NCI-H1092 (cell line): ENCODE data around the gene PIK3C2G.
"Not testable (repeated sequence)": the region's sequence is repeated elsewhere in the genome, so short reads cannot be mapped to it uniquely, and the experiment has no call there.

Experiments used
- DNase-seq: peaks from one replicate; lab custom pipeline; 2025; lab: John Stamatoyannopoulos, UW

Gene PIK3C2G, protein sequence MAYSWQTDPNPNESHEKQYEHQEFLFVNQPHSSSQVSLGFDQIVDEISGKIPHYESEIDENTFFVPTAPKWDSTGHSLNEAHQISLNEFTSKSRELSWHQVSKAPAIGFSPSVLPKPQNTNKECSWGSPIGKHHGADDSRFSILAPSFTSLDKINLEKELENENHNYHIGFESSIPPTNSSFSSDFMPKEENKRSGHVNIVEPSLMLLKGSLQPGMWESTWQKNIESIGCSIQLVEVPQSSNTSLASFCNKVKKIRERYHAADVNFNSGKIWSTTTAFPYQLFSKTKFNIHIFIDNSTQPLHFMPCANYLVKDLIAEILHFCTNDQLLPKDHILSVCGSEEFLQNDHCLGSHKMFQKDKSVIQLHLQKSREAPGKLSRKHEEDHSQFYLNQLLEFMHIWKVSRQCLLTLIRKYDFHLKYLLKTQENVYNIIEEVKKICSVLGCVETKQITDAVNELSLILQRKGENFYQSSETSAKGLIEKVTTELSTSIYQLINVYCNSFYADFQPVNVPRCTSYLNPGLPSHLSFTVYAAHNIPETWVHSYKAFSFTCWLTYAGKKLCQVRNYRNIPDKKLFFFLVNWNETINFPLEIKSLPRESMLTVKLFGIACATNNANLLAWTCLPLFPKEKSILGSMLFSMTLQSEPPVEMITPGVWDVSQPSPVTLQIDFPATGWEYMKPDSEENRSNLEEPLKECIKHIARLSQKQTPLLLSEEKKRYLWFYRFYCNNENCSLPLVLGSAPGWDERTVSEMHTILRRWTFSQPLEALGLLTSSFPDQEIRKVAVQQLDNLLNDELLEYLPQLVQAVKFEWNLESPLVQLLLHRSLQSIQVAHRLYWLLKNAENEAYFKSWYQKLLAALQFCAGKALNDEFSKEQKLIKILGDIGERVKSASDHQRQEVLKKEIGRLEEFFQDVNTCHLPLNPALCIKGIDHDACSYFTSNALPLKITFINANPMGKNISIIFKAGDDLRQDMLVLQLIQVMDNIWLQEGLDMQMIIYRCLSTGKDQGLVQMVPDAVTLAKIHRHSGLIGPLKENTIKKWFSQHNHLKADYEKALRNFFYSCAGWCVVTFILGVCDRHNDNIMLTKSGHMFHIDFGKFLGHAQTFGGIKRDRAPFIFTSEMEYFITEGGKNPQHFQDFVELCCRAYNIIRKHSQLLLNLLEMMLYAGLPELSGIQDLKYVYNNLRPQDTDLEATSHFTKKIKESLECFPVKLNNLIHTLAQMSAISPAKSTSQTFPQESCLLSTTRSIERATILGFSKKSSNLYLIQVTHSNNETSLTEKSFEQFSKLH (N-terminal part only)

DNA sequence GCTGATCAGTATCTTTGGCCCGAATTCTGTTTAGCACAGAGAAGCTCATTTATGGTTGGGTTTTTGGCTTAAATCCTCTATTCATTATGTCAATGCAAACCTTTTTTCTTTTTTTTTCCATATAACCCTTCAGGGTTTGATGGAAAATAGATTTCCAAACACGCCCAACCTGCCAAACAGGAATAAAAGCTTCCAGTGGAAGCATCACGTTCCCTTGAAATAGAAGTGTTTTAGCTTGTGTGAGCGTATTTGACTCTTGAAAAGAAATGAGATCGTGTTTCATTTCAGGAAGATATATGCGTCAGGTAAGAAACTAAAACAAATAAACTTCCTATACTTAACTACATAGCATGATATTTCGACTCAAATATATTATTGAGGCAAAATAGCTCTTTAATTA lies at the start of gene PIK3C2G:
TSS of gene PIK3C2G (plus strand) at position 246 of the 400 bp plus-strand sequence. CDS start 20,564 bp downstream, outside the sequence.
- no peak for DNase-seq

DNA sequence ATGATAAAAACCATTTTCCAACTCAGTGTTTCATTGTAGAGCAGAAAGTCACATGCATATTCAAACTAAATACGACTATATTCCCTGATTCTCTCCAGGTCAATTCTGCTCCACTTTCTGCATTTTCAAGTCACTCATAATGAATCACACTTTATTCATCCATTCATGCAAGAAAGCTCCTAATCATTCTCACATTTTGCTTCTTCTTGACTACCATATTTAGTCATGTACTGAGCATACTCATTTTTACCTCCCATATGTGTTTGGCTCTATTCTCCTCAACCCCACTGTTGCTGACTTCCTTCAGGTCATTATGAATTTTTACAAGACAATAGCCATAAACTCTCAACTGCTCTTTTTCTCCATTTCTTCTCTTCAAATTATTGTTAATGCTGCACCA lies 43.4 kb upstream of the PIK3C2G start:
- DNase-seq: no peak

DNA sequence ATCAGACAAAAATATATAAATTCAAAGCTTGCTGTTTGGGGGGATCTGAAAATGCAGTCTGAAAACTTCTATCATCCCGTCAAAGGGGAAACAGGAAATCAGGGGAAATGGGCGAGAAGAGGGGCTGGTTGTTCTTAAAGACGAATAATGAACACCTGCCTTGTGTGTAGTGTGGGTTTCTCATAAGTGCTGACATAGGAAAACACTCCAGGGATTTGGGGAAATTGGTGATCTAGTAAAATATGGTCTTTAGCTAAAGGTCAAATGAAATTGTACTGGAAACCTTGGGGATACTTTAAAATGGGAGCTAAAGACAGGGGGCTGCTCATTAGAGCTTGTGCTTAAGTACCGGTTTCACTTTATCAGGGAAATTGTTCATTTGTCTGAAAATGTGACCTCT lies 39.6 kb upstream of the PIK3C2G start:
- DNase-seq: no peak

DNA sequence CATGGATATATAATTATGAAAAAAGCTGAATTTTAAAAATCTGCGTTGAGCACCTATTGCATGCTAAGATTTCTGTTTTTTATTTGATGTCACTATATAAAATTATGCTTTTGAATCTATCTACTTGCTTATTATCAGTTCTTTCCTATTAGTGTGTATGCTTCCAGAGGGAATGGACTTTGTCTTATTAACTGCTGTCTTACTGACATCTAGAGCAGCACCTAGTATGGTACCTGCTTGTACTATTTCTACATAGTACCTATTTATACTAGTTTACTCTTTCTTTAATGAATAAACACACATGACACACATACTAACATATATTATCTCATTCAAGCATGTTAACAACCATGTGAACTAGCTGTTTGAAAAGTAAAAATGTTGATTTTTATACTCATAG lies 38.6 kb upstream of the PIK3C2G start:
- no peak for DNase-seq

DNA sequence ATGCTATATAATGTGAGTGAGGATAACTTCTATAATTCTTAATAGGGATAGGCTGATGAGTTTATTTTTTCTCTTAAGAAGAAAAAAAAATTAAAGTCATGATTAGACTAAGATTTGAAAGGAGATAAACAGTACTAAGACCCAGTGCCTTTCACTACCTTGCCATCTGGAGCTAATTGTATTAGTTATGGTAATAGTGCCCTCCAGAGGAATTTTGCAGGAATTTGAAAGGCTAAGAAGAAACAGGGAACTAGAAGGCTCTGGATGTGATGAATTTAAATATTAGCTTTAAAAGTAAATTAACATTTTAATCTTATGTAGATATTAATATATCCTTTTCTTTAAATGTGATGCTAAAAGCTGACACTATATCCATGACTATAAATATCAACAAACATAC lies 36.6 kb upstream of the PIK3C2G start:
- DNase-seq: peak; percentile 7

DNA sequence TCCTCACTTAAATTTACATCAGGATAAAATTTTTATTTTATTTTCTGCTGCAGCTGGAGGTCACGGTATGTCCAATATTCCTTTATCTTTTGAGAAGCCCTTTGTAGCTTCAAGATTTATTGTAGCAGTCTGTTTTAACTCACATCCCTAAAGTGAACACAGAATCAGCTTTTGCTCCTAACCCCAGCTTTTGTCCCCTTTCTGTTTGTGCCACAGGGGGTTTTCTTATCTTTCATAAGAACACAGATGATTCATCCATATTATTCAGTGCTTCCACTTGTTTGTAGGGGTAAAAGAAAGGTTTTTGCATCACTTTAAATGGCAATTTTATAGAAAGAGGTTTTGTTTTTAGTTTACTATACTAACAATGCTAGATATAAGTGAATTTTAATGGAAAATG lies 21.8 kb upstream of the PIK3C2G start:
- no peak for DNase-seq

DNA sequence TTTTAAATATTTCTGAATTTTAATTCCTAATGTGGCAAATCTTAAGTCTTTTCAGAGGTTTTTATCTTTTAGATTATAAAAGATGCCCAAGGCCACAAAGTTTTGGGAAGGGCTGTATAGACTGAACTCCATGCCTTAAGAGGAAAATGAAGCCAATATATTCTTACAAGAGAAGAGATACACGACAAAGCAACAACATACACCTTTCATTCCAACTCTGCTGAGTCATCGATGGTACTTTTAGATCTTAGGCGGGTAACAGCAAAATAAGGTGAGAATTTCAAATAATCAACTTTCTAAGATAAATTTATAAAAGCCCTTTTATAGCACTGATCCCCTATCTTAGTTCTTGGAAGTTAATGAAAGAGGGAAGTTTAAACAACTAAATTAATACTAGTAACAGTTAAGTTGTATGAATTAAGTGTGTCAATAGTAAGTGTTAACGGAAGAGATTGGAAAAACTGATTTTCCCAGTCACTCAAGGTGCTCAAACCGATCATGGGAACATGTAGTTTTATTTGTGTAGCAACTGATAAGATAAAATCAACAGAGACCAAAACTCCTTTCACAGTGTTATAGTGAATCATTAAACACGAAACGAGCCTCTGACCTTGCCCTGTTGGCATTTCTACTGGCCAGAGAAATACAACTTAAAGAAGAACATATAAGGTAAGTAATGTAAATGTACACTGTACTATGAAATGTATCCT lies 18.8 kb upstream of the PIK3C2G start:
- DNase-seq: no peak

DNA sequence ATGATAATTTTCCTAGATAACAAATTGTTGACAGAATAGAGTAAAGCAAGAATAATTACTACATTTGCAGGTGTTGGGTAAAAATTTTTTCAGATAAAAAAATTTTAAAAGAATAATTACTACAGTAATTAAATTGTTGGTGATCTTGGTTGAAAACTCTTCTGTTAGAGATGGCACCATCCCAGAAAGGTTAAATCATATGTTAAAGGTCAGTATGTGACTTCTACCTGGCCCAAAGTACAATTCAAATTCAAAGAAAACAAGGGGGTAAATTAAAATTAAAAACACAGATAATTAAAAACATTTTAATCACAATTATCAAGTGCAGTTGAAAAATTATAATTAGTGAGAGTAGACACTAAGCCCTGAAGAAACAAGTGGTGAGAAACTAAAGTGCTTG lies 18.1 kb upstream of the PIK3C2G start:
- DNase-seq: no peak

DNA sequence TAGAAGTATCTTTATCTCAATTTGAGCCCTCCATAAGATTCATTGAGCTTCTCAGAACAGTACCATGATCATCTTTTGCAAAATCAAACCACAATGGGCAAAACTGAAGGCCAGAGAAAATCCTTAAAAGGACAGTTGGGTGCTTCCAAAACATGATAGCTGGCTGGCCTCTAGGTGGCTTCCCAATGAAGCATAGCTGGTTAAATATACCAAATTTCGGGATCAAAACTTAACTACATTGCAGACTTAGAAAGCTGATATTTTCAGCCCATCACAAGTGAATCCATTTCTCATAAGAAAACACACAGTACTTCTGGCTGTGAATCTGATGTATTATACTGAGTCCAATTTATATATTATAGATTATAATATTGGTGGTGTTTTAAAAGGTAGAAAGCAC lies 15.3 kb upstream of the PIK3C2G start:
- no peak for DNase-seq

DNA sequence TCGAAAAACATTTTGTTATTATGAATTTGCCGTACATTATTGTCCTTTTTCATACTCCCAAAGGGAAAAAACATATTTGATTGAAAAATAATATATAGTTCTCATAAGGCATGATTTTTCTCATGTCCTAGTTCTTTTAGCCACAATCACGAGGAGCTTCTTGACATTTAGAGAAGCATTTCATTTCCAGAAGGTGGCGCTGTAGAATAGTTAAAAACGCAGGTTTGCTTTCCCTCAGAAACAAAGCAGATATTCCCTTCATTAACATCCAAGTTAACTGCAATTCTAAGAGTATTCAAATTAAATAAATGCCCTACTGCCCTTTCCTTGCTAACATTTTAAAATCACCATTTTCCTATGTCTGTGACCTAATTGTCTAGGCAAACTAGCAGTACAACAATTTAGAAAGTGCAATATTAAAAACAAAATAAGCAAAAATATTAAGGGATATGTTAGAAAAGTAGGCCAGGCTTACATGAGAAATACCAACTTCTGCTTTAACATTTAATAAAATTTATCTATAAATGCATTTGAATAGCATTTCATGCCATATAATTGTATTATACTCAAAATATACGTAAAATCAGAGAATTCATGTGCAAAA lies 10.9 kb upstream of the PIK3C2G start:
- DNase-seq: peak; percentile 63

DNA sequence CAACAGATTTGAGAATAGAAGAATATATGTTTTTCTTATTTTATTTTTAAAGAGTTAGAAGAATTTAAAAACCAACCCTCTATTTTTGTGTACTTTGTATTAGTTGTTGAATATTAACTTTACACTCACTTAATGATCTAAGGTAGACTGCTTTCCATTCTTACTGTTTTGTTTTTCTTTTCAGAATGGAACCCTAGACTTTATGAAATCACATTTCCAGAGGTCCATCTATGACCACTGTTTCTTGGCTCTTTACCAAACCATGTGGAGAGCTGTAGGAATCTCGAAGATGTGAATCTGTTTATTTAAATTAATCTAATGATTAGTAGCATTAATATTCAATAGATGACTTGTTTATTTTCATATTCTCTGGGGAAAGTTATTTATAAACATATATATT lies 7.2 kb upstream of the PIK3C2G start:
- no peak for DNase-seq

DNA sequence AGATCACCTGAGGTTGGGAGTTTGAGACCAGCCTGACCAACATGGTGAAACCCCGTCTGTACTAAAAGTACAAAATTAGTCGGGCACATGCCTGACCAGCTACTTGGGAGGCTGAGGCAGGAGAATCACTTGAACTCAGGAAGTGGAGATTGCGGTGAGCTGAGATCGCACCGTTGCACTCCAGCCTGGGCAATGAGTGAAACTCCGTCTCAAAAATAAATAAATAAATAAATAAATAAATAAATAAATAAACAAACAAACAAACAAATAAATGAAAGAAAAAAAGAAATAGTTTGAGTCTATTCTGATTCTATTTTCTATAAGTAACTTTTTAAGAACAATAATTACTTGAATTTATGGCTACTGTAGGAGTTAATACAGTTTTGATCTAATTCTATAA lies 6.3 kb upstream of the PIK3C2G start:
- not testable (repeated sequence) for DNase-seq

DNA sequence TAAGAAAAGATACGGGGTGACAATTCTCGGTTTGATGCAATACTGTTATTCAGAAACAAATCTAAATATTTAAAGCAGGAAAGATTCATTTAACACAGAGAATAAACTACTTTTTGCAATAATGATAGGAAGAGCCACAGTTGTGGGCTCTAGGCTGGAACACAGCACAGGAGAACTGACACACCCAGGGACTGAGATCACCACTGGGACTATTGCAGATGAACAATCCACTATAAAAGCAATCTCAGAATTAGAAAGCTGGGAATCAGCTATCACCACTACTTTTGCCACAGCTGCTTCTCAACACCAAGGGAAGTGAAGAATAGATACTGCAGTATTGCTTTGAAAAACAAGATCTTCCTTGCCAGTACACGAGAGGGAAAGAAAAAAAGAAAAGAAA lies 4.1 kb upstream of the PIK3C2G start:
- no peak for DNase-seq

DNA sequence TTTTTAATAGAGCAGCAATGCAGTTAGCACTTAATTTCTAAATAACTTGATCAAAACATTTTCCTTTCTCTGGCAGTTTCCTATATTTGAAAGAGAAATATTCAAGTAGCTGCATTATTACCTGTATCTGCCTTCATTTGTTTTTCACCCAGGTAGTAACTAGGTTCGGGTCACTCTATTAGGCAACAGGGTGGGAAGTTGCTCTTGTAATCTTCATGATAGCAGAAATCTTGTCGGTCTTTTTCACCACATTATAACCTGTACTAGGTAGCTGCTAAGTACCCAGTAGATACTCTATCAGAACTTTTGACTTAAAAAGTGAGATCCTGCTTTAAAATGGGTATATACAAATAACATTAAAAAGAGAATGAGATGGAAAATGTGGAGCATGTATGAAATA lies 2.4 kb upstream of the PIK3C2G start:
- DNase-seq: no peak

DNA sequence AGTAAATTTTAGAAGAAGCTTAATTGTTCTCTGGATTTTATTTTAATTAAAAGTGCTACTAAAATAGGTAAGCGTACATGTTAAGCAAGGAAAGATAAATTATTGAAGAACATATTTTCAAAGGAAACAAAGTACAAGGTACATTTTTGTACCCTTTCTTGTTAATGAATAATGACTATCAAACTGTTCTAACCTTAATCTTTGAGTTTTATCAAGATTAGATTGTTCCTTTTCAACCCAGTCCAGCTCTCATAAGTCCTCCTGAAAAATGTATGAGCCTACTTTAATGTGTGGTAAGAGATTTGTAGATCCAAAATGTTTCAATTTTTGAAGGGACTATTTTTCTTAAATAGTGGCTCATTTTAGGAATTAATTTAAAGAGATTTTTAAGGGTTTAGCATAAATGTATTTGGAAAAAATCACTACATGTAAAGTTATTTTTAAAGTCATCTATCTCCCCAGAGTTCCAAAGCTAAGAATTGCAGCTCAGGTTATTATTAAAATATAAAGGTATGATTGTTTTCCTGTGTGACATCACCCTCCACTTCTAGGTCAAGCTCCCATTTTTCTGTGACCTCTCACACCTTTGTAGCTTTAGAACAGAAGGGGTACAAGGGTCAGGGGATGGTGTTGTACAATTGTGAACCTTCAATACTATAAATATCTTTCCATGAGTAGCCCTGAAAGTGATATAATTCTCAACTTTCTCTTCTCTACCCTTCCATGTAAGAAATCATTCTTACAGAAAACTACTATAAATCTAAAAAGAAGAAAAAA lies 1.2 kb upstream of the PIK3C2G start:
- no peak for DNase-seq

DNA sequence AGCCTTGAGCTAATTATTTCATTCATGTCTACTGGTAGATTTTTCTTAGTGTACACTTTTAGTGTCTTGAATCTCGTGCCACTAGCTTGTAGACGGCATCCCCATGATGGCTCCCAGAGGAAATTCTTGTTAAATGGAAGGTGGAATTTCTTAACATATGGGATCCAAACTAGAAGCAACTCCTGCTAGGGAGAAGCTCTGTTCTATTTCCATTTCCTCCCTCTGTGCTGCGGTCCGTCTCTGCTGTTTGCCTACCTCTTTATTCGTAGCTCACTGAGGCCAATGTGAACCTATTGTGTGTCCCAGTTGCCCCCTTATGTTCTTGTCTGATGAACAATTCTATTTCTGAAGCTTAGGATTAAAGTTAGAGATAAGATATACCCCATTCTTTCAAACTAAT lies 588 bp downstream of the PIK3C2G start:
- DNase-seq: no peak

DNA sequence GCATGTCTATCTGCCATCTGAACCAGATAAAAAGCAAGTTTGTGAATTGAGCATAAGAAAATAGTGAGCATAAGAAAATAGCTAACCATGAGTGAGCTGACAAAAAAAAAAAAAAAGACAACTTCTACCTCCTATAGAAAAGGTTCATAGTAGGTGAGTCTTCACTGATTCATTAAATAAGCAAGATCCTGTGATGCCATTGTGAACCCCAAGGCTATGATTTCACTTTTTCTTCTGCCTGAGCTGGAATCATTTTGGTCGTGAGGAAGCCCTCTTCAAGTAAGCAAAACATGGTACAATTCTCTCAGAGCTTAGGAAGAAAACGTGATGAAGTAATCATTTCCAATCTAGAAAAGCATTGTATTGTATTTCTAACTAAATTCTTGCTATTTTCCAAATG lies 1.2 kb downstream of the PIK3C2G start:
- DNase-seq: no peak

DNA sequence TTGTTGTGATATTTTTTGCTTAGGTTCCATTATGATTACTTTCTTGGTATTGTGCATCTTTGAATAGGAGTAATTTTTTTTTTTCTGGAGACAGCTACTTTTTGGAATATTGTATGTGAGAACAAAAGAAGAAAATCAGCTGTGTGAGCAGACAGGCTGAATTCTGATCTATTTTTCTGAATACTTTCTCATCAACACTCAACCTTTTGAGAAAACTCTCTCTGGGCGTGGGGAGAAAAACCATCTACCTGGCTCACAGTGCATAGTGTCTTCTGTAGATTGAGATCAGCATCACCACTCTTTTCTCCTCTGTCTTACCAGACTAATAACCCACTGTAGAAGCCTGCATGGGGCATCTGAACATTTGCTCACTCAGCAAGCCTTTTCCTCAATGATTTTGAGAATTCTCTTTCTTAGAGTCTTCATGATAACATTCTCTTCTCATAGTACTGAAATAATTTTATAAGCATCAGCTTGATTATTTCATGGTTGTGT lies 3.3 kb downstream of the PIK3C2G start:
- no peak for DNase-seq

DNA sequence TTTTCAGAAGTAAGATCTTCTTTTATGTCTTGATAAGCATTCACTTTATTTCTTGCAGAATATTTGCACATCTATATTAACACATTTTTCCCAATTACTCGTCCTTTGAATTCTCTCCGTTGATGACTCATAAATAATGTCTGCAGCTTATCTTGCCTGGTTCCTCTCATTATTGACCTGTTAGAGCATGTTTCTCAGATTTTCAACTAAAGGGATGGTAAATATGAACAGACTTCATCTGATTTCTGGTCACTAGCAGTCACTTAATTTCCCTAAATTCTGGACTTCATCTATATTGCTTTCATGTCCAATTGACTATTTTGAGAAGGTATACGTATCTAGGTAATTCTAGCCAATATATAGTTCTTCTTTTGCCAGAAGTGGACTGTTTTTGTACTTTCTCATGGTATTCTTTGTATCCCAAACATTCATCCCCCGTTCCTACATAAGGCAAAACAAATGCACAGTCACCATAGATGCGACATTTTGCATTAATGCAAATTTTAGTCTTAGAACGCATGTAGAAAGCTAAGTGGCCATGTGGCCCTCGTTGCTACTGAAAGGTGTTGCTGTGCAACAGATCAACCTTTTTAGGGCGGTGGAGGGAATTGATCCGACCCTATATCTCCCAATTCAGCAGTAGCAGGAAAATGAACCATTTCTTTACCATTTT lies 6.2 kb downstream of the PIK3C2G start:
- DNase-seq: no peak

DNA sequence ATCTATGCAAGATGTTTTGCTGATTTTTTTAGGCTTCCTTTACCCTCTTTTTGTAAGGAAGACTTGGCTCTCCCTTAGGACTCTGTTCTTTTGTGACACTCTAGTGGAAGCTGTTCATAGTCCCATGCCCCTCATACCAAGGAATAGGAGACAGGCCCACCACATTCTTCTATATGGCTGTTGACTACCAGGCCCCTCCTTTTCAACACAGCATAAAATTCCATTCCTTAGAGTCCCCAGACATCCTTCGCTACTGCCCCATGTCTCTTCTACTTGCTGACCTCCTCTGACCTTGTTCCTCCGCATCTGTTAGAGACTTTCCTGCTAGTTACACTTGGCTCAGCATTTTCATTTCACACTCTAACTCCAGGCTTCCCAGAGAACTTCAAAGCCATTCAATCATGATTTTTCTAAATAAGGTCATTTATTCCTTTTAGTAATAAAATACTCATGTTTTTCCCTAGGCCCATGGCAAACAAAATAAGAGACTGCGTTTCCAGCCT lies 9.7 kb downstream of the PIK3C2G start:
- DNase-seq: no peak
